ENCODE data around the gene ATAT1. TPM values are rescaled to one million over a fixed set of nuclear protein-coding genes. Genes with fewer than 3 reads are reported as not detected.

ATAT1 gene
- total RNA-seq, 1 donor from 2014 or later = 13.3 TPM

GRCh38 chr6:30612687-30613248, 13.9 kb upstream of the ATAT1 start:
- H3K36me3 ChIP-seq = peaks cover 0 to 25% of the 10 kb centered on the region in 2 donors
- H3K9me3 ChIP-seq = no peaks in the 10 kb centered on the region
- H3K4me1 ChIP-seq = peaks cover 59% of the 10 kb centered on the region
- TF ChIP-seq CTCF (IDR thresholded peaks at IDR 0.05) (no peak), POLR2AphosphoS5 (IDR thresholded peaks at IDR 0.05; ENCODE audit: insufficient read depth in 1 of 2, low read depth in 1 of 2) (no peak), POLR2A (IDR thresholded peaks at IDR 0.05) (no peak)
- H3K4me3 ChIP-seq = no peak overlapping the region
- H3K27me3 ChIP-seq = no peaks in the 10 kb centered on the region
- DNase-seq (ENCODE audit: extremely low spot score in 2 of 2) = no peak
- H3K27ac ChIP-seq = peak overlapping the region; percentile 99
- intact Hi-C loops (cut with DNase I) = loop anchor here (10.0 kb wide), 1 partner anchor 72 kb away; the partner anchor contains the start of gene PPP1R18

- intact Hi-C loops (cut with DNase I) = loop anchor here (10.0 kb wide), 1 partner anchor 71 kb away; the partner anchor contains the start of gene PPP1R18
- H3K4me1 ChIP-seq = peaks cover 63% of the 10 kb centered on the region
- H3K4me3 ChIP-seq = no peak overlapping the region
- H3K27ac ChIP-seq = peak overlapping the region; percentile 99
- no peak for TF ChIP-seq POLR2A (IDR thresholded peaks at IDR 0.05)
- no peak for TF ChIP-seq CTCF (IDR thresholded peaks at IDR 0.05)
- TF ChIP-seq POLR2AphosphoS5 (IDR thresholded peaks at IDR 0.05; ENCODE audit: insufficient read depth in 1 of 2, low read depth in 1 of 2) = no peak
- no peaks in the 10 kb centered on the region for H3K9me3 ChIP-seq
- no peak for DNase-seq (ENCODE audit: extremely low spot score in 2 of 2)
- H3K27me3 ChIP-seq = no peaks in the 10 kb centered on the region
- H3K36me3 ChIP-seq = peaks cover 0 to 18% of the 10 kb centered on the region in 2 donors
These were observed 13.2 kb upstream of the ATAT1 start for GRCh38 chr6:30613251-30614043.

GRCh38 chr6:30614044-30614842, 12.4 kb upstream of the ATAT1 start:
- intact Hi-C loops (cut with DNase I) = loop anchor here (10.0 kb wide), 1 partner anchor 71 kb away; the partner anchor contains the start of gene PPP1R18
- no peak for TF ChIP-seq POLR2AphosphoS5 (IDR thresholded peaks at IDR 0.05; ENCODE audit: insufficient read depth in 1 of 2, low read depth in 1 of 2)
- no peak for TF ChIP-seq CTCF (IDR thresholded peaks at IDR 0.05)
- no peak for TF ChIP-seq POLR2A (IDR thresholded peaks at IDR 0.05)

GRCh38 chr6:30614843-30615218, 11.8 kb upstream of the ATAT1 start:
- peak; percentile 49 to 100 for TF ChIP-seq POLR2AphosphoS5 (IDR thresholded peaks at IDR 0.05; ENCODE audit: insufficient read depth in 1 of 2, low read depth in 1 of 2)
- TF ChIP-seq POLR2A (IDR thresholded peaks at IDR 0.05) = peak; percentile 91 to 92
- TF ChIP-seq CTCF (IDR thresholded peaks at IDR 0.05) = no peak
- H3K27ac ChIP-seq = peak overlapping the region; percentile 99
- H3K4me3 ChIP-seq = peak overlapping the region; percentile 73 to 94
- H3K4me1 ChIP-seq = peaks cover 61% of the 10 kb centered on the region
- no peaks in the 10 kb centered on the region for H3K9me3 ChIP-seq
- no peaks in the 10 kb centered on the region for H3K27me3 ChIP-seq
- H3K36me3 ChIP-seq = peaks cover 0 to 13% of the 10 kb centered on the region in 2 donors
- DNase-seq (ENCODE audit: extremely low spot score in 2 of 2) = peak in 1 of 2 donors; percentile 95
- intact Hi-C loops (cut with DNase I) = loop anchor here (10.0 kb wide), 1 partner anchor 70 kb away; the partner anchor contains the start of gene PPP1R18

More at GRCh38 chr6:30614044-30614842, 12.4 kb upstream of the ATAT1 start:
- H3K27me3 ChIP-seq = no peaks in the 10 kb centered on the region
- DNase-seq (ENCODE audit: extremely low spot score in 2 of 2) = no peak
- no peaks in the 10 kb centered on the region for H3K9me3 ChIP-seq
- peaks cover 66% of the 10 kb centered on the region for H3K4me1 ChIP-seq
- peak overlapping the region; percentile 73 to 94 for H3K4me3 ChIP-seq
- peak overlapping the region; percentile 99 for H3K27ac ChIP-seq
- H3K36me3 ChIP-seq = peaks cover 0 to 10% of the 10 kb centered on the region in 2 donors

Data from vagina (tissue), 2 donors.